ENCODE results near the gene CRHR1. TPM values are rescaled to one million over a fixed set of nuclear protein-coding genes. Genes with fewer than 3 reads are reported as not detected.

The CRHR1 gene
- total RNA-seq, 4 donors from 2014 or later, result 0.26 to 0.89 (median 0.76) TPM

GRCh38 chr17:45780921-45781320 lies 3.2 kb upstream of the CRHR1 start:
- no peaks in the 10 kb centered on the region for H3K36me3 ChIP-seq
- no peak for DNase-seq (ENCODE audit: low spot score in 2 of 2)
- H3K4me3 ChIP-seq, result no peak overlapping the region
- H3K9me3 ChIP-seq, result no peaks in the 10 kb centered on the region
- no peak overlapping the region for H3K27ac ChIP-seq
- peaks cover 25% of the 10 kb centered on the region for H3K4me1 ChIP-seq
- H3K27me3 ChIP-seq, result peaks cover 82% of the 10 kb centered on the region
- 62% methylated on average over 5 of the region's 5 CpGs for WGBS
- TF ChIP-seq POLR2AphosphoS5 (IDR thresholded peaks at IDR 0.05) (no peak), POLR2A (IDR thresholded peaks at IDR 0.05) (no peak), EP300 (IDR thresholded peaks at IDR 0.05) (no peak)
- TF ChIP-seq, protein P1, sequence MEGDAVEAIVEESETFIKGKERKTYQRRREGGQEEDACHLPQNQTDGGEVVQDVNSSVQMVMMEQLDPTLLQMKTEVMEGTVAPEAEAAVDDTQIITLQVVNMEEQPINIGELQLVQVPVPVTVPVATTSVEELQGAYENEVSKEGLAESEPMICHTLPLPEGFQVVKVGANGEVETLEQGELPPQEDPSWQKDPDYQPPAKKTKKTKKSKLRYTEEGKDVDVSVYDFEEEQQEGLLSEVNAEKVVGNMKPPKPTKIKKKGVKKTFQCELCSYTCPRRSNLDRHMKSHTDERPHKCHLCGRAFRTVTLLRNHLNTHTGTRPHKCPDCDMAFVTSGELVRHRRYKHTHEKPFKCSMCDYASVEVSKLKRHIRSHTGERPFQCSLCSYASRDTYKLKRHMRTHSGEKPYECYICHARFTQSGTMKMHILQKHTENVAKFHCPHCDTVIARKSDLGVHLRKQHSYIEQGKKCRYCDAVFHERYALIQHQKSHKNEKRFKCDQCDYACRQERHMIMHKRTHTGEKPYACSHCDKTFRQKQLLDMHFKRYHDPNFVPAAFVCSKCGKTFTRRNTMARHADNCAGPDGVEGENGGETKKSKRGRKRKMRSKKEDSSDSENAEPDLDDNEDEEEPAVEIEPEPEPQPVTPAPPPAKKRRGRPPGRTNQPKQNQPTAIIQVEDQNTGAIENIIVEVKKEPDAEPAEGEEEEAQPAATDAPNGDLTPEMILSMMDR (IDR thresholded peaks at IDR 0.05), result no peak

GRCh38 chr17:45782889-45783592 lies 1.1 kb upstream of the CRHR1 start:
- H3K36me3 ChIP-seq, result no peaks in the 10 kb centered on the region
- peak overlapping the region; percentile 55 for H3K4me3 ChIP-seq
- peaks cover 74% of the 10 kb centered on the region for H3K27me3 ChIP-seq
- no peak overlapping the region for H3K27ac ChIP-seq
- no peaks in the 10 kb centered on the region for H3K9me3 ChIP-seq
- H3K4me1 ChIP-seq, result peaks cover 25% of the 10 kb centered on the region
- WGBS, result 17% methylated on average over 21 of the region's 32 CpGs
- TF ChIP-seq EP300 (IDR thresholded peaks at IDR 0.05) (no peak), POLR2AphosphoS5 (IDR thresholded peaks at IDR 0.05) (no peak), POLR2A (IDR thresholded peaks at IDR 0.05) (no peak)
- TF ChIP-seq, protein P1 (IDR thresholded peaks at IDR 0.05), result peak in 1 of 2 donors; percentile 53
- no peak for DNase-seq (ENCODE audit: low spot score in 2 of 2)

DNA sequence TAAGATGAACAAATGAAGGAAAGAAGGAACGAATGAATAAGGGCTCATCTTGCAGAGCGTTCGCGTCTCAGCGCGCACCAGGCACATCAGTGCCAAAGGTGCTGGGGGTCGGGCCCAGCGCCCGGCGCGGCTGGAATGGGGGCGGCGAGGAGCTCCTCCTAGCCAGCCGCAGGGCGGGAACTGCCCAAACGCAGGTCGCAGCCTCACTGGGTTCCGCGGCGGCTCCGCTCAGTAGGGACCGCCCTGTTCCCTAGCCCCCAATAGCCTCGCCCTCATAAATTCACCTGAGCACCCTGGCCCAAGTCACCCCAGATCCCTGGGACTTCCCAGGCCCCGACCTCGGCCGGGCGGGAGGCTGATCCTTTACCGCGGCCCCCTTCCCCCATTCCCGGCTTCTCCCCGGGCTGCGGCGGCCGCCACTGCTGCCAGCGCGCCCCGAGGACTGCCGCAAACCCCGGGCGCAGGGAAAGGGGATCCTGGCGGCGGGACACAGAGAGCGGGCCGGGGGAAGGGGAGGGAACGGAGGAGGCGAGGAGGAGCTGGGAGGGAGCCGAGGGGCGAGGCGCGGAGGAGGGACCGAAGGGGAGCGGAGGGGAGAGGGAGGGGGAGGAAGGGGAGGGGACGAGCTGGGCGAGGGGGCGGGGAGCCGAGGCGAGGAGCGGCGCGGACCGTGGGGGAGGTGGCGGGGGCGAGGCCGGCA lies 377 bp upstream of the CRHR1 start:
- 0% methylated on average over 12 of the region's 64 CpGs for WGBS
- Histone ChIP-seq H3K36me3 (no peaks in the 10 kb centered on the region), H3K27ac (no peak overlapping the region), H3K27me3 (peaks cover 75% of the 10 kb centered on the region), H3K9me3 (no peaks in the 10 kb centered on the region), H3K4me1 (peaks cover 25% of the 10 kb centered on the region), H3K4me3 (peak overlapping the region; percentile 55)
- DNase-seq (ENCODE audit: low spot score in 2 of 2), result no peak
- TF ChIP-seq, protein P1 (IDR thresholded peaks at IDR 0.05), result no peak
- TF ChIP-seq POLR2AphosphoS5 (IDR thresholded peaks at IDR 0.05) (no peak), POLR2A (IDR thresholded peaks at IDR 0.05) (no peak), EP300 (IDR thresholded peaks at IDR 0.05) (no peak)

GRCh38 chr17:45784741-45785479 lies 790 bp downstream of the CRHR1 start:
- peak in 1 of 2 donors; percentile 84 for DNase-seq (ENCODE audit: low spot score in 2 of 2)
- WGBS, result 0% methylated on average over 5 of the region's 82 CpGs
- TF ChIP-seq, protein P1 (IDR thresholded peaks at IDR 0.05), result no peak
- TF ChIP-seq EP300 (IDR thresholded peaks at IDR 0.05) (no peak), POLR2A (IDR thresholded peaks at IDR 0.05) (no peak), POLR2AphosphoS5 (IDR thresholded peaks at IDR 0.05) (no peak)
- Histone ChIP-seq H3K27ac (no peak overlapping the region), H3K4me3 (peak overlapping the region; percentile 55), H3K36me3 (no peaks in the 10 kb centered on the region), H3K9me3 (no peaks in the 10 kb centered on the region), H3K4me1 (peaks cover 25% of the 10 kb centered on the region), H3K27me3 (peaks cover 78% of the 10 kb centered on the region)
